ENCODE measurements around the gene SERPINF2.
"Not testable (repeated sequence)": the region's sequence is repeated elsewhere in the genome, so short reads cannot be mapped to it uniquely, and the experiment has no call there.

GRCh38 chr17:1797846-1798245 is 55.2 kb downstream of the SERPINF2 start:
- not testable (repeated sequence) for TF ChIP-seq CTCF, POLR2A (IDR thresholded peaks at IDR 0.05)
